Measurements from ENCODE around the gene SUGCT.

SUGCT gene

DNA sequence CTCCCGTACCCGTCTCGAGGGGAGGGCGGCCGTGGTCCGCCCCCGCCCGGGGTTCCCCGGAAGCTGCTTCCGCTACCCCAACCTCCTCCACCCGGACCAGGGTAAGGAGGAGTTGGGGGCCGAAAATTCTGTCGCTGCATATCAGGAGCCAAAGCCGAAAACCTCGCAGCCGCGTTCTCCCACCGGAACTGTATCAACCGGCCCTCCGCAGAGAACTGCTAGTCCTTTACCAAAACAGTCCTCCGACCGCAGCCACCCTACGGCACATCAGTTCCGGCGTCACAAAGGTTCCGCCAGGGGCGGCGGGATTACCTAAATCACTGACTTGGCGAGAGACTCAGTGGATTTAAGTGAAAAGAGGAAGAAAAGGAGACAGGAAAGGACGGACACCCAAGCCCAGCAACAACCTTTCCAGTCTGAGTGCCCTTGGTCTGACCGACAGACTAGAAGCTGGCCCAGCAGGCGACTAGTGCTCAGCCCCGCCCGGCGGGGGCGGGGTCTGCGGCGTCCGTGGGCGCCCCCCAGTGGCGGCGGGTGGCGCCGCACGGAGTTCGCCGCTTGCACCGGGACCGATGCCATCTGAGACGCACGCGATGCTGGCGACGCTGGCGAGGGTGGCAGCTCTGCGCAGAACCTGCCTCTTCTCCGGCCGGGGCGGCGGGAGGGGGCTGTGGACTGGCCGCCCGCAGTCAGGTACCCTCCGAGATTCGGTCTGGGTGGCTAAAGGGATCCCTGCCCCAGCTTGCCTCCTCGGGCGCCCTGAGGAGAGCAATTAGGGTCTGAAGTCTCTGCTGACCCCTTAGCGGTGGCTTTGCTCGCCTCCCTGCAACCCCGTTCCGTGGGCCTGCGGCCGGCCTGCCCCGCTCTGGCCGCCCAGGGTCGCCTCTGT is at the start of gene SUGCT, which contains the start of gene MPLKIP:
SUGCT (plus strand) TSS at position 578 of the 889 bp plus-strand sequence.
MPLKIP (minus strand) TSS at position 195 of the 889 bp plus-strand sequence; CDS start at position 140, 55 bp downstream.
- Histone ChIP-seq H3K27ac (peak within 1 kb of the TSS; percentile 98), H3K27me3 (ENCODE audit: insufficient read depth, low read depth, severe bottlenecking) (no peaks in the 10 kb centered on the region), H3K4me3 (ENCODE audit: low read depth, low read length) (peak within 1 kb of the TSS; percentile 90), H3K9me3 (ENCODE audit: severe bottlenecking) (no peaks in the 10 kb centered on the region), H3K36me3 (peaks cover 14% of the 10 kb centered on the region)
- DNase-seq, result peak; percentile 83
- TF ChIP-seq, protein P1, sequence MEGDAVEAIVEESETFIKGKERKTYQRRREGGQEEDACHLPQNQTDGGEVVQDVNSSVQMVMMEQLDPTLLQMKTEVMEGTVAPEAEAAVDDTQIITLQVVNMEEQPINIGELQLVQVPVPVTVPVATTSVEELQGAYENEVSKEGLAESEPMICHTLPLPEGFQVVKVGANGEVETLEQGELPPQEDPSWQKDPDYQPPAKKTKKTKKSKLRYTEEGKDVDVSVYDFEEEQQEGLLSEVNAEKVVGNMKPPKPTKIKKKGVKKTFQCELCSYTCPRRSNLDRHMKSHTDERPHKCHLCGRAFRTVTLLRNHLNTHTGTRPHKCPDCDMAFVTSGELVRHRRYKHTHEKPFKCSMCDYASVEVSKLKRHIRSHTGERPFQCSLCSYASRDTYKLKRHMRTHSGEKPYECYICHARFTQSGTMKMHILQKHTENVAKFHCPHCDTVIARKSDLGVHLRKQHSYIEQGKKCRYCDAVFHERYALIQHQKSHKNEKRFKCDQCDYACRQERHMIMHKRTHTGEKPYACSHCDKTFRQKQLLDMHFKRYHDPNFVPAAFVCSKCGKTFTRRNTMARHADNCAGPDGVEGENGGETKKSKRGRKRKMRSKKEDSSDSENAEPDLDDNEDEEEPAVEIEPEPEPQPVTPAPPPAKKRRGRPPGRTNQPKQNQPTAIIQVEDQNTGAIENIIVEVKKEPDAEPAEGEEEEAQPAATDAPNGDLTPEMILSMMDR (IDR thresholded peaks at IDR 0.05; ENCODE audit: low read depth, low read length), result peak; percentile 96

DNA sequence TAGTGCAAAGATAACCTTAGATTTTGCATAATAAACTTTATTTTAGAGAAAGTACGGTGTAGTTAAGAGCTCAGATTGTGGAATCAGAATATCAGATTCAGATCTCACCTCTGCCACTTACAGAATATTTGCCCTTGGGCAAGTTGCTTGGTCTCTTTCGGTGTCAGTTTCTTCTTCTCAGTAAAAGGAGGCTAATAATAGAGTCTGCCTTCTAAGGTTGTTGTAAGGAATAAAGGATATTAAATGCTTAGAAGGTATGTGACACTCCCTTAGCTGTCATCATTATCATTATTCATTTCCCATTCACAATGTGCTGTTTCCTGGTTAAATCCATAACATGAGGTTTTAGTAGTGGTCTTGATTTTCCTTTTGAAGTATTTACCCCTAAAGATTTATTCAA is 42.6 kb upstream of the SUGCT start:
- Histone ChIP-seq H3K36me3 (peaks cover 51% of the 10 kb centered on the region), H3K4me3 (ENCODE audit: low read depth, low read length) (no peak overlapping the region), H3K27ac (no peak overlapping the region), H3K27me3 (ENCODE audit: insufficient read depth, low read depth, severe bottlenecking) (no peaks in the 10 kb centered on the region), H3K9me3 (ENCODE audit: severe bottlenecking) (no peaks in the 10 kb centered on the region)
- TF ChIP-seq, protein P1 (IDR thresholded peaks at IDR 0.05; ENCODE audit: low read depth, low read length), result no peak
- DNase-seq, result no peak

DNA sequence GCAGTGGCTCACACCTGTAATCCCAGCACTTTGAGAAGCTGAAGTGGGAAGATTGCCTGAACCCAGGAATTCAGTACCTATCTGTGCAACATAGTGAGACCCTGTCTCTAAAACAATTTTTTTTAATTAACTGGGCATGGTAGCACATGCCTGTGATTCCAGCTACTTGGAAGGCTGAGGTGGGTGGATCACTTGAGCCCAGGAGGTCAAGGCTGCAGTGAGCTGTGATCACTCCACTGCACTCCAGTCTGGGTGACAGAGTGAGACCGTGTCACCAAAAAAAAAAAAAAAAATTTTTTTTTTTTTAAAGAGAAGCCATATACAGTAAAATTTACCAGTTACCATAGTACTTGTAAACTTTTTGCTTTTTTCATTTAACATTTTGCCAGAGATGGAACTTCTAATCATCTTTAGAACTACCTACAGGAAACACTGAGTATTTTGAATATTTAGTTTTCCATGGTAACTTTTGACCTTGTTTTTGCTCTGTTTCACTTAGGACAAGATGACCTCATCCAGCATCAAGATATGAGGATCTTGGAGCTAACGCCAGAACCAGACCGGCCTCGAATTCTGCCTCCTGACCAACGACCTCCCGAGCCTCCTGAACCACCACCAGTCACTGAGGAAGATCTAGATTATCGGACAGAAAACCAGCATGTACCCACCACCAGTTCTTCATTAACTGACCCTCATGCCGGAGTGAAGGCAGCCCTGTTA is 41.0 kb upstream of the SUGCT start:
- Histone ChIP-seq H3K27me3 (ENCODE audit: insufficient read depth, low read depth, severe bottlenecking) (no peaks in the 10 kb centered on the region), H3K27ac (no peak overlapping the region), H3K9me3 (ENCODE audit: severe bottlenecking) (no peaks in the 10 kb centered on the region), H3K4me3 (ENCODE audit: low read depth, low read length) (no peak overlapping the region), H3K36me3 (peaks cover 47% of the 10 kb centered on the region)
- no peak for DNase-seq
- TF ChIP-seq, protein P1 (IDR thresholded peaks at IDR 0.05; ENCODE audit: low read depth, low read length), result no peak

DNA sequence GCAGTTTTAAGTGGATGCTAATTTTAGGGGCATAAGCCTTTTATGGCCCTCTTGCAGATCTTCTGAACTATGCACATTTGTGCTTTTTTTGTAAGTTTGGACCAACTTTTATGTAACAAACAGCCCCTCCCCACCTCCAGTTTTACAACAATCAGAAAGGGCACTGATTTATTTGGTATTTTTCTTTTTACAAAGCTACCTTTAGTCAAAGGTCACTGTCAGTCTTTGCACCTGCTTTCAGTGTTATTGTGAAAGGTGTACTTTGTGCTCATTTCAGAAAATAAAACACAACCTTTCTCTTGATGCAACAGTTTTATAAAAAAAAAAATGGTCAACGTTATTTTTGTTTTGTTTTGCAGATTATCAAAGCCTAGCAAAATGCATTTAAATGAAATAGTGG is 39.6 kb upstream of the SUGCT start:
- Histone ChIP-seq H3K4me3 (ENCODE audit: low read depth, low read length) (no peak overlapping the region), H3K27ac (no peak overlapping the region), H3K27me3 (ENCODE audit: insufficient read depth, low read depth, severe bottlenecking) (no peaks in the 10 kb centered on the region), H3K9me3 (ENCODE audit: severe bottlenecking) (no peaks in the 10 kb centered on the region), H3K36me3 (peaks cover 34% of the 10 kb centered on the region)
- TF ChIP-seq, protein P1 (IDR thresholded peaks at IDR 0.05; ENCODE audit: low read depth, low read length), result no peak
- DNase-seq, result no peak

DNA sequence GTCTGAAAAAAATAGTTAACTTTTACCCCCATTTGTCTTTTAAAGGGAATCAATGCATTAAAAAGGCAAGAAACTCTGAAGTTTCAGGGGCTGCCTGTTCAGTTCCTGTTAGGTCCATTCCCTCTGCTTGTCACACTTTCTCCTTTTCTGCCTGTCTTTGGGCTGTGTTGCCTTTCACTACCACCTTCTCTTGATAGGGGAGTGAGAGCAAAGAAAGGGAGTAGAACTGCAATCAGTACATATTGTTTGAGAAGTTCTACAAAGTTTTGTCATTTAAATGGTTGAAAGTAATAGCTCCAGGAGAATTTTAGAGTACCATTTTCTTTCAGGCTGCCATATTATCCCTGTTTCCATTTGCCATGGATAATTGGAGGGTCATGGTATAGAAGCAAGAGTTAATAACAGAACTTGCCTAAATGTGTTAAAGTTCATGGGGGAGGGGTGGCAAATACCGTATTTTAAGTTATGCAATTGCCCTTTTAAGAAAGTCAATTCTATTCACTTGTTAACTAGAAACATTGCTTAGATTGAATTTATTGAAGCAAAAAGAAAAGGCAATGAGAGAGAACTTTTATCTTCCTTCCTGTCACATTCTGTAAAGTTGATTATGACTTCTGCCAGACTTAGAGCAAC is 39.0 kb upstream of the SUGCT start:
- Histone ChIP-seq H3K27ac (no peak overlapping the region), H3K36me3 (peaks cover 30% of the 10 kb centered on the region), H3K4me3 (ENCODE audit: low read depth, low read length) (no peak overlapping the region), H3K27me3 (ENCODE audit: insufficient read depth, low read depth, severe bottlenecking) (no peaks in the 10 kb centered on the region), H3K9me3 (ENCODE audit: severe bottlenecking) (no peaks in the 10 kb centered on the region)
- TF ChIP-seq, protein P1 (IDR thresholded peaks at IDR 0.05; ENCODE audit: low read depth, low read length), result no peak
- DNase-seq, result no peak

Measured in WERI-Rb-1 (cell line).